Panc1 (cell line): Measurements from ENCODE around the gene PRR5L. TPM values are rescaled to one million over a fixed set of nuclear protein-coding genes. Genes with fewer than 3 reads are reported as not detected.

ENCODE experiments used
- ATAC-seq: fragments of 200-7000 bp; cut with Tn5 transposase; 2 replicates; pipeline ENCODE4 v1.9.1; 2020; ENCODE audit warnings: mild to moderate bottlenecking, moderate library complexity
- BruUV-seq: library from RNA; stranded (reverse); fragments of 400-500 nt; replicated peaks from 2 replicates; lab custom pipeline; 2021; lab: Mats Ljungman, UMichigan
- CTCF ChIA-PET: fragments of 300-600 bp; sonication (Branson Sonifier 250); formaldehyde crosslinking; loops from one replicate; lab custom pipeline; 2022; ENCODE audit warnings: antibody characterized with exemption; lab: Charles Lee
- POLR2A ChIA-PET: fragments of 300-600 bp; sonication (Branson Sonifier 250); formaldehyde crosslinking; loops from one replicate; lab custom pipeline; 2022; ENCODE audit warnings: antibody characterized with exemption; lab: Charles Lee
- DNase-seq: peaks from one replicate; pipeline ENCODE4 v3.0.0-alpha.2; 2010; ENCODE audit warnings: low read depth, low spot score
- H3K27ac ChIP-seq: 2 replicates; pipeline ENCODE4 v1.5.1; 2011; ENCODE audit warnings: mild to moderate bottlenecking, low read length, inconsistent platforms
- H3K27me3 ChIP-seq: fragments of 200-500 bp; sonication (Bioruptor generic); 2 replicates; pipeline ENCODE4 v1.6.0; 2014; ENCODE audit warnings: low read length, inconsistent platforms; ENCODE audit not compliant: control insufficient read depth, insufficient read depth
- H3K36me3 ChIP-seq: fragments of 200-500 bp; sonication (Bioruptor generic); 2 replicates; pipeline ENCODE4 v1.5.1; 2014; ENCODE audit warnings: inconsistent platforms, mild to moderate bottlenecking, low read length, moderate library complexity; ENCODE audit not compliant: control insufficient read depth, insufficient read depth
- H3K4me1 ChIP-seq: 2 replicates; pipeline ENCODE4 v1.5.1; 2011; ENCODE audit warnings: inconsistent platforms, mild to moderate bottlenecking, low read length, moderate library complexity; ENCODE audit not compliant: control insufficient read depth, insufficient read depth
- H3K4me3 ChIP-seq, 2 experiments: 2 replicates each; pipeline ENCODE4 v1.5.1; 2011 to 2012; ENCODE audit warnings: low read depth in 2 of 2, low read length in 2 of 2, mild to moderate bottlenecking in 2 of 2, inconsistent platforms in 1 of 2, moderate library complexity in 1 of 2
- H3K9me3 ChIP-seq: fragments of 200-500 bp; sonication (Bioruptor generic); 2 replicates; pipeline ENCODE4 v1.5.1; 2014; ENCODE audit warnings: low read depth, mild to moderate bottlenecking, inconsistent platforms, low read length, moderate library complexity; ENCODE audit not compliant: control insufficient read depth, insufficient read depth
- POLR2AphosphoS5 ChIP-seq: IDR thresholded peaks from 2 replicates; pipeline ENCODE4 v1.6.1; 2012; ENCODE audit warnings: mild to moderate bottlenecking, low read depth, low read length, moderate library complexity
- SIN3A ChIP-seq: IDR thresholded peaks from 2 replicates; pipeline ENCODE4 v1.6.1; 2012; ENCODE audit warnings: low read depth, mild to moderate bottlenecking, low read length, moderate library complexity, borderline replicate concordance; ENCODE audit not compliant: insufficient read depth
- TCF7L2 ChIP-seq: IDR thresholded peaks from 2 replicates; pipeline ENCODE4 v1.6.1; 2011; ENCODE audit warnings: mild to moderate bottlenecking, low read depth, low read length, inconsistent platforms
- in situ Hi-C: cut with HindIII; loops from 2 replicates; pipeline ENCODE4 v1.10.0; 2016; ENCODE audit warnings: low sequenced_read_pairs, low pct_unique_long_range_greater_than_20kb
- intact Hi-C: fragments of 100-400 bp; cut with micrococcal nuclease; formaldehyde crosslinking; loops from one replicate; pipeline ENCODE4 v1.10.0; 2022; ENCODE audit not compliant: unreplicated experiment
- total RNA-seq: library from RNA; stranded (reverse); gene quantifications from one replicate; pipeline ENCODE4 v1.2.1, GENCODE V29; 2021; ENCODE audit not compliant: unreplicated experiment
- TF ChIP-seq, protein P1 (sequence below): fragments of 450-650 bp; IDR thresholded peaks from 2 replicates; pipeline ENCODE4 v1.5.1; 2017; ENCODE audit warnings: mild to moderate bottlenecking
- TF ChIP-seq, protein P2 (sequence below), 2 experiments: IDR thresholded peaks; 2 replicates each; pipeline ENCODE4 v1.6.1; 2011 to 2012; ENCODE audit warnings: low read depth in 2 of 2, control low read depth in 1 of 2, low read length in 1 of 2, mild to moderate bottlenecking in 1 of 2, moderate library complexity in 1 of 2; ENCODE audit not compliant: insufficient read depth in 1 of 2

Gene PRR5L
- total RNA-seq, 1 experiment from 2014 or later = 0.36 TPM

DNA sequence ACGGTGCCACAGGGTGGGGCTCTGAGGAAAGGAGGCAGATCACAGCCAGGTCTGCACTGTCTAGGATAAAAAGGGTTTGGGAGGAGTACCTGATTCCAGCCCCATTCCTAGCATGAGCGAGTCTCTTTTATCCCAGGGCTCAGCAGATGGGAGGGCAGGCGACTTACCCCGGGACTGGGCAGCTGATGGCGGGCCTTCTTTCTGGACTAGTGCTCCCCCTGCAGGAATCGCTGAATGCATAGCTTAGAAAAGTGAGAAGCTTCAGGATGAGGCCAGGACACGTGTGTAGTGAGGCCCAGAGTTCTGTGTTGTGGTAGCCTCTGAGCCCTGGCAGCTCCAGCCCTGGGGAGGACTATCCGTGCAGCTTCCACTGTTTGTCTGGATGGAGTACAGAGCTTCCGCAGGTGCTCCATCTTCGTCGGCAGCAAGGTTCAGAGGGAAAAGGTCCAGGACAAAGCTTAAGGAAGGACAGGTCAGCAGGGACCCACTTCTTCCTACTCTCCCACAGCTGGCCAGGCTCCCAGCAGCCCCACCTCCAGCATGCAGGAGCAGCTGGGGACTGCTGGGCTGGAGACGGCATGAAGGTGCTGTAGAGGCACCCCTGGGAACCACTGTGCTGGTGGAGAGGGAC is 37.2 kb upstream of the PRR5L start:
- ChIA-PET CTCF (interaction anchor here (0.5 to 2.7 kb wide), 8 partner anchors 25 to 1159 kb away, joined by 3 to 32 read pairs (median 4); no protein-coding TSS in a partner anchor), POLR2A (no interaction called here)
- in situ Hi-C loops (no loop called here), intact Hi-C loops (loop anchor here (10.0 kb wide), 1 partner anchor 104 kb away; no protein-coding TSS in a partner anchor)
- DNase-seq = peak; percentile 27
- TF ChIP-seq TCF7L2 (no peak), SIN3A (no peak), POLR2AphosphoS5 (no peak)
- TF ChIP-seq, protein P1, sequence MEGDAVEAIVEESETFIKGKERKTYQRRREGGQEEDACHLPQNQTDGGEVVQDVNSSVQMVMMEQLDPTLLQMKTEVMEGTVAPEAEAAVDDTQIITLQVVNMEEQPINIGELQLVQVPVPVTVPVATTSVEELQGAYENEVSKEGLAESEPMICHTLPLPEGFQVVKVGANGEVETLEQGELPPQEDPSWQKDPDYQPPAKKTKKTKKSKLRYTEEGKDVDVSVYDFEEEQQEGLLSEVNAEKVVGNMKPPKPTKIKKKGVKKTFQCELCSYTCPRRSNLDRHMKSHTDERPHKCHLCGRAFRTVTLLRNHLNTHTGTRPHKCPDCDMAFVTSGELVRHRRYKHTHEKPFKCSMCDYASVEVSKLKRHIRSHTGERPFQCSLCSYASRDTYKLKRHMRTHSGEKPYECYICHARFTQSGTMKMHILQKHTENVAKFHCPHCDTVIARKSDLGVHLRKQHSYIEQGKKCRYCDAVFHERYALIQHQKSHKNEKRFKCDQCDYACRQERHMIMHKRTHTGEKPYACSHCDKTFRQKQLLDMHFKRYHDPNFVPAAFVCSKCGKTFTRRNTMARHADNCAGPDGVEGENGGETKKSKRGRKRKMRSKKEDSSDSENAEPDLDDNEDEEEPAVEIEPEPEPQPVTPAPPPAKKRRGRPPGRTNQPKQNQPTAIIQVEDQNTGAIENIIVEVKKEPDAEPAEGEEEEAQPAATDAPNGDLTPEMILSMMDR = peak; percentile 87
- TF ChIP-seq, protein P2, sequence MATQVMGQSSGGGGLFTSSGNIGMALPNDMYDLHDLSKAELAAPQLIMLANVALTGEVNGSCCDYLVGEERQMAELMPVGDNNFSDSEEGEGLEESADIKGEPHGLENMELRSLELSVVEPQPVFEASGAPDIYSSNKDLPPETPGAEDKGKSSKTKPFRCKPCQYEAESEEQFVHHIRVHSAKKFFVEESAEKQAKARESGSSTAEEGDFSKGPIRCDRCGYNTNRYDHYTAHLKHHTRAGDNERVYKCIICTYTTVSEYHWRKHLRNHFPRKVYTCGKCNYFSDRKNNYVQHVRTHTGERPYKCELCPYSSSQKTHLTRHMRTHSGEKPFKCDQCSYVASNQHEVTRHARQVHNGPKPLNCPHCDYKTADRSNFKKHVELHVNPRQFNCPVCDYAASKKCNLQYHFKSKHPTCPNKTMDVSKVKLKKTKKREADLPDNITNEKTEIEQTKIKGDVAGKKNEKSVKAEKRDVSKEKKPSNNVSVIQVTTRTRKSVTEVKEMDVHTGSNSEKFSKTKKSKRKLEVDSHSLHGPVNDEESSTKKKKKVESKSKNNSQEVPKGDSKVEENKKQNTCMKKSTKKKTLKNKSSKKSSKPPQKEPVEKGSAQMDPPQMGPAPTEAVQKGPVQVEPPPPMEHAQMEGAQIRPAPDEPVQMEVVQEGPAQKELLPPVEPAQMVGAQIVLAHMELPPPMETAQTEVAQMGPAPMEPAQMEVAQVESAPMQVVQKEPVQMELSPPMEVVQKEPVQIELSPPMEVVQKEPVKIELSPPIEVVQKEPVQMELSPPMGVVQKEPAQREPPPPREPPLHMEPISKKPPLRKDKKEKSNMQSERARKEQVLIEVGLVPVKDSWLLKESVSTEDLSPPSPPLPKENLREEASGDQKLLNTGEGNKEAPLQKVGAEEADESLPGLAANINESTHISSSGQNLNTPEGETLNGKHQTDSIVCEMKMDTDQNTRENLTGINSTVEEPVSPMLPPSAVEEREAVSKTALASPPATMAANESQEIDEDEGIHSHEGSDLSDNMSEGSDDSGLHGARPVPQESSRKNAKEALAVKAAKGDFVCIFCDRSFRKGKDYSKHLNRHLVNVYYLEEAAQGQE (IDR thresholded peaks at IDR 0.05; ENCODE audit: insufficient read depth in 1 of 2, low read depth in 2 of 2, low read length in 1 of 2) = no peak
- peak; percentile 94 for ATAC-seq
- H3K4me3 ChIP-seq = no peak overlapping the region
- no peaks in the 10 kb centered on the region for H3K36me3 ChIP-seq
- BruUV-seq = no TSS peak
- H3K27ac ChIP-seq = 0 out of 2 replicates have a peak overlapping the region, but pooled peaks have one; percentile 29
- H3K9me3 ChIP-seq = no peaks in the 10 kb centered on the region
- H3K4me1 ChIP-seq = no peaks in the 10 kb centered on the region
- no peaks in the 10 kb centered on the region for H3K27me3 ChIP-seq

DNA sequence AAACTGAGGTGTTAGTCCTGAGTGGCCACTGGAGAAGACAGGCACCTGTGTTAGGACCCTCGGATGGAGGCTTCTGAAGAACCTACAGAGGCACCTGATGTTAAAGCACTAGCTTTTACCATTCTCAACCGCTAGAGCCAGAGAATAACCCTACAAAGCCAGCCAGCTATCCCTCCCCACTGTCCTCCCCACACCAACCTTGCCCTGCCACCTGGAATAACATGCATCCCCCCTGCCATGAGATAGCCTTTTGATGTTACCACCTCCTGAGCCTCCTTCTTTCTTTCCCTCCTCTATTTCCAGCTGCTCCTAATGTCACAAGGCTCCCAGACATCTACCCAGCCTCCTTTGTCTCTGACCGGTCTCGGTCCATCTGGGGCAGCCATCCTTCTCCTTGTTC is 35.0 kb upstream of the PRR5L start:
- DNase-seq = no peak
- TF ChIP-seq SIN3A (no peak), TCF7L2 (no peak), POLR2AphosphoS5 (no peak)
- TF ChIP-seq, protein P2 (IDR thresholded peaks at IDR 0.05; ENCODE audit: insufficient read depth in 1 of 2, low read depth in 2 of 2, low read length in 1 of 2) = no peak
- TF ChIP-seq, protein P1 = no peak
- H3K27me3 ChIP-seq = no peaks in the 10 kb centered on the region
- H3K9me3 ChIP-seq = no peaks in the 10 kb centered on the region
- H3K4me3 ChIP-seq = no peak overlapping the region
- ChIA-PET POLR2A (no interaction called here), CTCF (interaction anchor here (1.0 kb wide), 1 partner anchor 439 kb away, joined by 3 read pairs; no protein-coding TSS in a partner anchor)
- intact Hi-C loops = no loop called here
- no peak overlapping the region for H3K27ac ChIP-seq
- no peaks in the 10 kb centered on the region for H3K4me1 ChIP-seq
- no peaks in the 10 kb centered on the region for H3K36me3 ChIP-seq
- in situ Hi-C loops = no loop called here
- no TSS peak for BruUV-seq
- no peak for ATAC-seq
